Hepatocyte (in vitro differentiated cells): Measurements from ENCODE around the gene GON7. TPM values are rescaled to one million over a fixed set of nuclear protein-coding genes. Genes with fewer than 3 reads are reported as not detected.

Experiments used
- DNase-seq: peaks from one replicate; pipeline ENCODE4 v3.0.0-alpha.2; 2016; ENCODE audit warnings: low spot score
- H2AFZ ChIP-seq: fragments of 200-600 bp; sonication (generic); 2 replicates; pipeline ENCODE4 v1.6.0; 2016; ENCODE audit warnings: antibody characterized with exemption, mild to moderate bottlenecking
- H3K27ac ChIP-seq: fragments of 200-600 bp; sonication (generic); 2 replicates; pipeline ENCODE4 v1.5.1; 2016; ENCODE audit warnings: mild to moderate bottlenecking
- H3K27me3 ChIP-seq: fragments of 200-600 bp; sonication (generic); 2 replicates; pipeline ENCODE4 v1.6.1; 2016
- H3K36me3 ChIP-seq: fragments of 200-600 bp; sonication (generic); replicated peaks from 2 replicates; pipeline ENCODE4 v1.5.1; 2016; ENCODE audit warnings: low read depth; ENCODE audit not compliant: insufficient read depth
- H3K4me1 ChIP-seq: fragments of 200-600 bp; sonication (generic); 2 replicates; pipeline ENCODE4 v1.5.1; 2016; ENCODE audit warnings: mild to moderate bottlenecking, moderate library complexity; ENCODE audit not compliant: insufficient read depth
- H3K4me2 ChIP-seq: fragments of 200-600 bp; sonication (generic); 2 replicates; pipeline ENCODE4 v1.6.0; 2016
- H3K4me3 ChIP-seq: fragments of 200-600 bp; sonication (generic); 2 replicates; pipeline ENCODE4 v1.5.1; 2016; ENCODE audit warnings: mild to moderate bottlenecking
- H3K79me2 ChIP-seq: fragments of 200-600 bp; sonication (generic); 2 replicates; pipeline ENCODE4 v1.6.0; 2017; ENCODE audit warnings: mild to moderate bottlenecking
- H3K9me2 ChIP-seq: fragments of 200-600 bp; sonication (generic); replicated peaks from 2 replicates; pipeline ENCODE4 v1.6.0; 2017; ENCODE audit warnings: mild to moderate bottlenecking; ENCODE audit not compliant: insufficient read depth
- H3K9me3 ChIP-seq: fragments of 200-600 bp; sonication (generic); 2 replicates; pipeline ENCODE4 v1.5.1; 2016; ENCODE audit warnings: low read depth, mild to moderate bottlenecking
- H4K20me1 ChIP-seq: fragments of 200-600 bp; sonication (generic); 2 replicates; pipeline ENCODE4 v1.6.0; 2016; ENCODE audit warnings: mild to moderate bottlenecking; ENCODE audit not compliant: insufficient read depth, poor library complexity, severe bottlenecking
- EZH2 ChIP-seq: fragments of 200-600 bp; sonication (generic); IDR thresholded peaks from 2 replicates; pipeline ENCODE4 v1.6.1; 2016; ENCODE audit warnings: antibody characterized with exemption, mild to moderate bottlenecking, borderline replicate concordance
- EZH2phosphoT487 ChIP-seq: fragments of 200-600 bp; sonication (generic); IDR thresholded peaks from one replicate; pipeline ENCODE4 v1.6.1; 2018; ENCODE audit warnings: antibody characterized with exemption, mild to moderate bottlenecking, low read depth, moderate library complexity; ENCODE audit not compliant: unreplicated experiment, severe bottlenecking
- WGBS: methylation state at CpG from one replicate; pipeline ENCODE4 v1.1.6; 2016; ENCODE audit warnings: low lambda C conversion rate; ENCODE audit errors: missing lambda C conversion rate; 5-methylcytosine and 5-hydroxymethylcytosine counted together
- polyA plus RNA-seq: library from polyadenylated mRNA; unstranded; fragments of >200 nt; fragmentation: Nextera tagmentation; extraction: Ambion mirVana; gene quantifications from 2 replicates; pipeline ENCODE4 v1.2.1, GENCODE V29; 2016
- total RNA-seq: library from RNA; depleted of rRNA; stranded (reverse); fragments of >200 nt; gene quantifications from 2 replicates; pipeline ENCODE4 v1.2.3, GENCODE V29; 2014
- TF ChIP-seq, protein P1 (sequence below): fragments of 200-600 bp; sonication (generic); IDR thresholded peaks from 2 replicates; pipeline ENCODE4 v1.5.1; 2016; ENCODE audit warnings: antibody characterized with exemption, mild to moderate bottlenecking; ENCODE audit not compliant: poor library complexity

GON7 gene
- total and polyA plus RNA-seq, 2 experiments from 2014 or later: 13.7 to 22.7 TPM

- H3K4me1 ChIP-seq: peaks cover 15% of the 10 kb centered on the region
- no peaks in the 10 kb centered on the region for H3K9me3 ChIP-seq
- no peaks in the 10 kb centered on the region for H3K9me2 ChIP-seq
- H3K36me3 ChIP-seq: peaks cover 4% of the 10 kb centered on the region
- peak overlapping the region; percentile 67 for H3K4me3 ChIP-seq
- H3K27me3 ChIP-seq: no peaks in the 10 kb centered on the region
- H4K20me1 ChIP-seq: no peaks in the 10 kb centered on the region
- H3K79me2 ChIP-seq: peaks cover 47% of the 10 kb centered on the region
- DNase-seq: peak; percentile 75
- no peak for TF ChIP-seq EZH2
- TF ChIP-seq, protein P1, sequence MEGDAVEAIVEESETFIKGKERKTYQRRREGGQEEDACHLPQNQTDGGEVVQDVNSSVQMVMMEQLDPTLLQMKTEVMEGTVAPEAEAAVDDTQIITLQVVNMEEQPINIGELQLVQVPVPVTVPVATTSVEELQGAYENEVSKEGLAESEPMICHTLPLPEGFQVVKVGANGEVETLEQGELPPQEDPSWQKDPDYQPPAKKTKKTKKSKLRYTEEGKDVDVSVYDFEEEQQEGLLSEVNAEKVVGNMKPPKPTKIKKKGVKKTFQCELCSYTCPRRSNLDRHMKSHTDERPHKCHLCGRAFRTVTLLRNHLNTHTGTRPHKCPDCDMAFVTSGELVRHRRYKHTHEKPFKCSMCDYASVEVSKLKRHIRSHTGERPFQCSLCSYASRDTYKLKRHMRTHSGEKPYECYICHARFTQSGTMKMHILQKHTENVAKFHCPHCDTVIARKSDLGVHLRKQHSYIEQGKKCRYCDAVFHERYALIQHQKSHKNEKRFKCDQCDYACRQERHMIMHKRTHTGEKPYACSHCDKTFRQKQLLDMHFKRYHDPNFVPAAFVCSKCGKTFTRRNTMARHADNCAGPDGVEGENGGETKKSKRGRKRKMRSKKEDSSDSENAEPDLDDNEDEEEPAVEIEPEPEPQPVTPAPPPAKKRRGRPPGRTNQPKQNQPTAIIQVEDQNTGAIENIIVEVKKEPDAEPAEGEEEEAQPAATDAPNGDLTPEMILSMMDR: peak; percentile 40
- peak overlapping the region; percentile 90 for H3K4me2 ChIP-seq
- 2% methylated on average over 11 of the region's 23 CpGs for WGBS
- peak overlapping the region; percentile 48 for H3K27ac ChIP-seq
- peak overlapping the region; percentile 74 for H2AFZ ChIP-seq
These were observed 823 bp upstream of the GON7 start for GRCh38 chr14:93207468-93208308.

DNA sequence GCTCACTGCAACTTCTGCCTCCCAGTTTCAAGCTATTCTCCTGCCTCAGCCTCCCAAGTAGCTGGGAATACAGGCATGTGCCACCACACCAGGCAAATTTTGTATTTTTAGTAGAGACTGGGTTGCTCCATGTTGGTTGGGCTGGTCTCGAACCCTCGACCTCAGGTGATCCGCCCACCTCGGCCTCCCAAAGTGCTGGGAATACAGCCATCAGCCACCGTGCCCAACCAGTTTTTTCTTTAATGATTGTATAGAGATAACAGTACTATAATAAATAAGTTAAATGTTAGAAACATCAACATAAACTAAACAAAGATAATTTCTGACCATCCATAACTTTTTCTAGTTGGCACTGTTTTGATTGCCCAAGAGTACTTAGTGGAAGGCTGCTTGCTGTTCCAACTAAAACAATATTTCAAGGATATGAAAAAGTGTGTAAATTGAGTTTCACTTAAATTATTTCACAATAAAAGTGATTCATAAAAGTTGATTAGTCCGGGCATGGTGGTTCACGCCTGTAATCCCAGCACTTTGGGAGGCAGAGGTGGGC, 5.6 kb downstream of the GON7 start:
- no peaks in the 10 kb centered on the region for H3K9me2 ChIP-seq
- WGBS: 90% methylated on average over 7 of the region's 7 CpGs
- no peak overlapping the region for H3K27ac ChIP-seq
- no peaks in the 10 kb centered on the region for H3K27me3 ChIP-seq
- peaks cover 7% of the 10 kb centered on the region for H3K4me1 ChIP-seq
- H3K9me3 ChIP-seq: no peaks in the 10 kb centered on the region
- TF ChIP-seq, protein P1: no peak
- TF ChIP-seq EZH2phosphoT487: no peak
- no peak for TF ChIP-seq EZH2
- no peaks in the 10 kb centered on the region for H4K20me1 ChIP-seq
- no peak for DNase-seq
- peaks cover 20% of the 10 kb centered on the region for H3K79me2 ChIP-seq
- H2AFZ ChIP-seq: no peak overlapping the region
- no peak overlapping the region for H3K4me3 ChIP-seq
- H3K36me3 ChIP-seq: no peaks in the 10 kb centered on the region
- H3K4me2 ChIP-seq: no peak overlapping the region

- TF ChIP-seq EZH2phosphoT487 (no peak), EZH2 (no peak)
- TF ChIP-seq, protein P1: no peak
- Histone ChIP-seq H4K20me1 (no peaks in the 10 kb centered on the region), H3K4me2 (no peak overlapping the region), H3K36me3 (no peaks in the 10 kb centered on the region), H3K27ac (no peak overlapping the region), H3K9me2 (no peaks in the 10 kb centered on the region), H3K4me1 (peaks cover 3% of the 10 kb centered on the region), H3K79me2 (peaks cover 13% of the 10 kb centered on the region), H3K27me3 (no peaks in the 10 kb centered on the region), H3K4me3 (no peak overlapping the region), H2AFZ (no peak overlapping the region), H3K9me3 (no peaks in the 10 kb centered on the region)
- over 99% methylated on average over 5 of the region's 5 CpGs for WGBS
- DNase-seq: no peak
These were observed 6.3 kb downstream of the GON7 start for GRCh38 chr14:93200553-93200952.
